Measurements from ENCODE around the gene WWOX. TPM values are rescaled to one million over a fixed set of nuclear protein-coding genes. Genes with fewer than 3 reads are reported as not detected.

Gene WWOX
- polyA plus RNA-seq, 1 donor from 2014 or later = 25.6 TPM

GRCh38 chr16:79062821-79063220 is 963.4 kb downstream of the WWOX start:
- Histone ChIP-seq H3K27me3 (ENCODE audit: insufficient read depth, low read depth, low read length) (no peaks in the 10 kb centered on the region), H3F3A (ENCODE audit: insufficient read depth, low read length, poor library complexity, severe bottlenecking) (no peaks in the 10 kb centered on the region), H3K9ac (ENCODE audit: low read length) (no peak overlapping the region), H3K9me2 (ENCODE audit: insufficient read depth, low read length) (no peaks in the 10 kb centered on the region), H4K20me1 (ENCODE audit: insufficient read depth) (no peaks in the 10 kb centered on the region), H3K4me3 (ENCODE audit: low read length) (no peak overlapping the region), H2AFZ (ENCODE audit: low read depth, low read length) (no peak overlapping the region), H3K4me2 (ENCODE audit: low read length) (no peak overlapping the region), H3K27ac (ENCODE audit: low read length) (no peak overlapping the region), H3K36me3 (ENCODE audit: insufficient read depth, low read length) (no peaks in the 10 kb centered on the region), H3K9me3 (ENCODE audit: low read length) (no peaks in the 10 kb centered on the region), H3K79me2 (replicated peaks; ENCODE audit: insufficient read depth, low read length) (no peaks in the 10 kb centered on the region)
- TF ChIP-seq TAF1 (IDR thresholded peaks at IDR 0.05; ENCODE audit: low read depth) (no peak), RAD21 (conservative IDR thresholded peaks at IDR 0.05) (no peak), REST (IDR thresholded peaks at IDR 0.05; ENCODE audit: borderline replicate concordance) (no peak), CTCF (IDR thresholded peaks at IDR 0.05; ENCODE audit: poor library complexity, severe bottlenecking) (no peak), MXI1 (conservative IDR thresholded peaks at IDR 0.05; ENCODE audit: poor library complexity, severe bottlenecking) (no peak), SMC3 (conservative IDR thresholded peaks at IDR 0.05; ENCODE audit: poor library complexity) (no peak), EZH2 (IDR thresholded peaks at IDR 0.05; ENCODE audit: borderline replicate concordance, insufficient read depth, low read length, poor library complexity, severe bottlenecking) (no peak), EP300 (conservative IDR thresholded peaks at IDR 0.05; ENCODE audit: poor library complexity, severe bottlenecking) (no peak), POLR2AphosphoS5 (IDR thresholded peaks at IDR 0.05) (no peak)

GRCh38 chr16:79064256-79064972 is 965.0 kb downstream of the WWOX start:
- Histone ChIP-seq H4K20me1 (ENCODE audit: insufficient read depth) (no peaks in the 10 kb centered on the region), H3K79me2 (replicated peaks; ENCODE audit: insufficient read depth, low read length) (no peaks in the 10 kb centered on the region), H3K9me3 (ENCODE audit: low read length) (no peaks in the 10 kb centered on the region), H3K4me3 (ENCODE audit: low read length) (no peak overlapping the region), H3K27me3 (ENCODE audit: insufficient read depth, low read depth, low read length) (no peaks in the 10 kb centered on the region), H3K36me3 (ENCODE audit: insufficient read depth, low read length) (no peaks in the 10 kb centered on the region), H3K4me2 (ENCODE audit: low read length) (no peak overlapping the region), H3K9me2 (ENCODE audit: insufficient read depth, low read length) (no peaks in the 10 kb centered on the region), H3K9ac (ENCODE audit: low read length) (no peak overlapping the region), H3K27ac (ENCODE audit: low read length) (no peak overlapping the region), H3F3A (ENCODE audit: insufficient read depth, low read length, poor library complexity, severe bottlenecking) (no peaks in the 10 kb centered on the region), H2AFZ (ENCODE audit: low read depth, low read length) (no peak overlapping the region)
- TF ChIP-seq REST (IDR thresholded peaks at IDR 0.05; ENCODE audit: borderline replicate concordance) (no peak), EP300 (conservative IDR thresholded peaks at IDR 0.05; ENCODE audit: poor library complexity, severe bottlenecking) (no peak), EZH2 (IDR thresholded peaks at IDR 0.05; ENCODE audit: borderline replicate concordance, insufficient read depth, low read length, poor library complexity, severe bottlenecking) (no peak), POLR2AphosphoS5 (IDR thresholded peaks at IDR 0.05) (no peak), TAF1 (IDR thresholded peaks at IDR 0.05; ENCODE audit: low read depth) (no peak), CTCF (IDR thresholded peaks at IDR 0.05; ENCODE audit: poor library complexity, severe bottlenecking) (no peak), RAD21 (conservative IDR thresholded peaks at IDR 0.05) (no peak)

Measured in neural cell (in vitro differentiated cells).